Muscle of leg (tissue), 11 donors: ENCODE measurements around the gene MLPH. TPM values are rescaled to one million over a fixed set of nuclear protein-coding genes. Genes with fewer than 3 reads are reported as not detected.
A peak's percentile ranks its signal among the peaks of the same experiment; 100 is the strongest.

Source experiments
- DNase-seq: peaks from one replicate; pipeline ENCODE4 v3.0.0; 2013
- H3K27ac ChIP-seq: one replicate; pipeline ENCODE4 v1.5.1; 2013; ENCODE audit warnings: mild to moderate bottlenecking, low read length, control low read depth
- H3K27me3 ChIP-seq: one replicate; pipeline ENCODE4 v1.6.1; 2013; ENCODE audit warnings: low read length; ENCODE audit not compliant: control insufficient read depth, insufficient read depth
- H3K36me3 ChIP-seq: one replicate; pipeline ENCODE4 v1.6.1; 2013; ENCODE audit warnings: low read length; ENCODE audit not compliant: control insufficient read depth, insufficient read depth
- H3K4me1 ChIP-seq: one replicate; pipeline ENCODE4 v1.6.1; 2013; ENCODE audit warnings: low read length; ENCODE audit not compliant: control insufficient read depth, insufficient read depth
- H3K4me3 ChIP-seq: one replicate; pipeline ENCODE4 v1.5.1; 2013; ENCODE audit warnings: low read length, control low read depth
- H3K9me3 ChIP-seq: replicated peaks from 2 replicates; pipeline ENCODE4 v1.6.1; 2013; ENCODE audit warnings: low read depth, low read length; ENCODE audit not compliant: control insufficient read depth
- WGBS: methylation state at CpG from one replicate; pipeline ENCODE4 v1.1.5; 2013; ENCODE audit warnings: missing lambda C conversion rate; ENCODE audit not compliant: insufficient coverage; 5-methylcytosine and 5-hydroxymethylcytosine counted together
- polyA plus RNA-seq, 8 donors: library from polyadenylated mRNA; unstranded; fragments of 120-200 nt; gene quantifications; one replicate each; pipeline versions ENCODE4 v1.2.1 to v1.2.3, GENCODE V29; 2013; ENCODE audit warnings: inconsistent platforms in 1 of 8, low replicate concordance in 1 of 8; ENCODE audit not compliant: insufficient read length in 8 of 8, insufficient read depth in 1 of 8
- total RNA-seq: library from RNA; stranded (reverse); fragments of 120-200 nt; gene quantifications from one replicate; pipeline ENCODE4 v1.2.4, GENCODE V29; 2013

MLPH gene
- total and polyA plus RNA-seq, 9 donors, result 0.22 to 4.5 (median 0.96) TPM

- Histone ChIP-seq H3K36me3 (no peaks in the 10 kb centered on the region), H3K27ac (no peak overlapping the region)
Observed at GRCh38 chr2:237551071-237551574, 64.1 kb downstream of the MLPH start.

GRCh38 chr2:237552908-237553307, 65.9 kb downstream of the MLPH start:
- peaks cover 3% of the 10 kb centered on the region for H3K4me1 ChIP-seq
- H3K27ac ChIP-seq, result no peak overlapping the region
- no peaks in the 10 kb centered on the region for H3K36me3 ChIP-seq
- peaks cover 11% of the 10 kb centered on the region for H3K9me3 ChIP-seq
- DNase-seq, result no peak
- peaks cover 2% of the 10 kb centered on the region for H3K27me3 ChIP-seq
- no peak overlapping the region for H3K4me3 ChIP-seq
- WGBS, result 65% methylated on average over 4 of the region's 6 CpGs

More at GRCh38 chr2:237551071-237551574, 64.1 kb downstream of the MLPH start:
- Histone ChIP-seq H3K9me3 (peaks cover 11% of the 10 kb centered on the region), H3K4me3 (no peak overlapping the region), H3K27me3 (no peaks in the 10 kb centered on the region), H3K4me1 (peaks cover 3% of the 10 kb centered on the region)
- no peak for DNase-seq
- 84% methylated on average over 16 of the region's 16 CpGs for WGBS

- peaks cover 2% of the 10 kb centered on the region for H3K27me3 ChIP-seq
- H3K36me3 ChIP-seq, result no peaks in the 10 kb centered on the region
- DNase-seq, result no peak
- no peak overlapping the region for H3K27ac ChIP-seq
- peaks cover 11% of the 10 kb centered on the region for H3K9me3 ChIP-seq
- H3K4me3 ChIP-seq, result no peak overlapping the region
- WGBS, result 87% methylated on average over 3 of the region's 7 CpGs
- peaks cover 7% of the 10 kb centered on the region for H3K4me1 ChIP-seq
Observed at GRCh38 chr2:237553948-237554347, 66.9 kb downstream of the MLPH start.

GRCh38 chr2:237555560-237555959, 68.5 kb downstream of the MLPH start:
- no peaks in the 10 kb centered on the region for H3K36me3 ChIP-seq
- H3K27ac ChIP-seq, result no peak overlapping the region
- no peak overlapping the region for H3K4me3 ChIP-seq
- H3K27me3 ChIP-seq, result peaks cover 5% of the 10 kb centered on the region
- WGBS, result no CpG with 5 or more reads among the region's 1 CpG
- no peak for DNase-seq
- peaks cover 11% of the 10 kb centered on the region for H3K9me3 ChIP-seq
- H3K4me1 ChIP-seq, result peaks cover 13% of the 10 kb centered on the region

- 66% methylated on average over 2 of the region's 11 CpGs for WGBS
- H3K27me3 ChIP-seq, result peaks cover 7% of the 10 kb centered on the region
- peaks cover 13% of the 10 kb centered on the region for H3K4me1 ChIP-seq
- DNase-seq, result no peak
- H3K27ac ChIP-seq, result no peak overlapping the region
- H3K9me3 ChIP-seq, result peaks cover 11% of the 10 kb centered on the region
- no peak overlapping the region for H3K4me3 ChIP-seq
- H3K36me3 ChIP-seq, result no peaks in the 10 kb centered on the region
Observed at GRCh38 chr2:237556773-237557632, 70.0 kb downstream of the MLPH start.

GRCh38 chr2:237557633-237558015, 70.6 kb downstream of the MLPH start:
- H3K27me3 ChIP-seq, result peaks cover 8% of the 10 kb centered on the region
- no peaks in the 10 kb centered on the region for H3K36me3 ChIP-seq
- no peak overlapping the region for H3K27ac ChIP-seq
- no peak overlapping the region for H3K4me3 ChIP-seq
- no peak for DNase-seq
- peaks cover 13% of the 10 kb centered on the region for H3K4me1 ChIP-seq
- peaks cover 11% of the 10 kb centered on the region for H3K9me3 ChIP-seq
- WGBS, result 43% methylated on average over 4 of the region's 4 CpGs

- Histone ChIP-seq H3K27me3 (peaks cover 20% of the 10 kb centered on the region), H3K36me3 (no peaks in the 10 kb centered on the region), H3K4me3 (no peak overlapping the region), H3K9me3 (peaks cover 11% of the 10 kb centered on the region), H3K4me1 (peaks cover 13% of the 10 kb centered on the region), H3K27ac (no peak overlapping the region)
- WGBS, result 54% methylated on average over 22 of the region's 22 CpGs
- DNase-seq, result peak; percentile 82
Observed at GRCh38 chr2:237558961-237559641, 72.0 kb downstream of the MLPH start.

GRCh38 chr2:237561221-237561620, 74.2 kb downstream of the MLPH start:
- Histone ChIP-seq H3K9me3 (no peaks in the 10 kb centered on the region), H3K4me3 (no peak overlapping the region), H3K36me3 (no peaks in the 10 kb centered on the region), H3K4me1 (peaks cover 13% of the 10 kb centered on the region), H3K27ac (no peak overlapping the region), H3K27me3 (peaks cover 29% of the 10 kb centered on the region)
- WGBS, result 71% methylated on average over 2 of the region's 7 CpGs
- no peak for DNase-seq

- WGBS, result 11% methylated on average over 9 of the region's 14 CpGs
- H3K27ac ChIP-seq, result no peak overlapping the region
- DNase-seq, result peak; percentile 39
- no peaks in the 10 kb centered on the region for H3K36me3 ChIP-seq
- peaks cover 27% of the 10 kb centered on the region for H3K27me3 ChIP-seq
- H3K4me3 ChIP-seq, result no peak overlapping the region
- no peaks in the 10 kb centered on the region for H3K9me3 ChIP-seq
- peaks cover 9% of the 10 kb centered on the region for H3K4me1 ChIP-seq
Observed at GRCh38 chr2:237563816-237564215, 76.8 kb downstream of the MLPH start.

GRCh38 chr2:237564526-237565131, 77.6 kb downstream of the MLPH start:
- no peak for DNase-seq
- no peak overlapping the region for H3K4me3 ChIP-seq
- H3K27ac ChIP-seq, result no peak overlapping the region
- no peaks in the 10 kb centered on the region for H3K36me3 ChIP-seq
- WGBS, result 75% methylated on average over 12 of the region's 14 CpGs
- peaks cover 1% of the 10 kb centered on the region for H3K4me1 ChIP-seq
- peaks cover 24% of the 10 kb centered on the region for H3K27me3 ChIP-seq
- no peaks in the 10 kb centered on the region for H3K9me3 ChIP-seq
